HepG2 (cell line): ENCODE results near the gene TBC1D16. TPM values are rescaled to one million over a fixed set of nuclear protein-coding genes. Genes with fewer than 3 reads are reported as not detected.

Source experiments
- ATAC-seq: fragments of 200-7000 bp; cut with Tn5 transposase; 3 replicates; pipeline ENCODE4 v1.9.1; 2020; ENCODE audit warnings: mild to moderate bottlenecking, moderate library complexity
- BruUV-seq: library from RNA; stranded (reverse); fragments of 400-500 nt; replicated peaks from 2 replicates; lab custom pipeline; 2021; lab: Mats Ljungman, UMichigan
- CTCF ChIA-PET: fragments of 300-600 bp; formaldehyde crosslinking; extraction: SDS; loops from one replicate; lab custom pipeline; 2021; ENCODE audit warnings: low total read pairs, inconsistent platforms, low intra/inter-chr PET ratio; lab: Yijun Ruan, JAX
- POLR2A ChIA-PET: fragments of 350-600 bp; sonication (Branson Sonifier 250); formaldehyde crosslinking; loops from one replicate; lab custom pipeline; 2020; ENCODE audit warnings: antibody characterized with exemption, inconsistent platforms; lab: Yijun Ruan, JAX
- DNase-seq: peaks from one replicate; pipeline ENCODE4 v3.0.0-alpha.2; 2015; ENCODE audit warnings: low spot score
- FAIRE-seq: peaks from 3 replicates; lab custom pipeline; 2011; peaks lifted over from hg19 to GRCh38; lab: Jason Lieb, UNC
- H2AFZ ChIP-seq: one replicate; pipeline ENCODE4 v1.6.1; 2011; ENCODE audit warnings: low read length, inconsistent platforms
- H3K27ac ChIP-seq: fragments of 300-600 bp; 3 replicates; pipeline ENCODE4 v1.8.0; 2011; ENCODE audit warnings: mixed run types, mild to moderate bottlenecking, mixed read lengths, low read length, inconsistent platforms; ENCODE audit not compliant: insufficient read depth; ENCODE audit errors: extremely low read length
- H3K27me3 ChIP-seq, 2 experiments: fragments of 200-600 bp in 1 of 2; 2 replicates in 1 of 2; 3 replicates in 1 of 2; pipeline versions ENCODE4 v1.6.0 to v1.8.0; 2011; ENCODE audit warnings: low read length in 2 of 2, mild to moderate bottlenecking in 2 of 2, moderate library complexity in 2 of 2, inconsistent platforms in 1 of 2; ENCODE audit not compliant: insufficient read depth in 2 of 2, control insufficient read depth in 1 of 2
- H3K36me3 ChIP-seq, 2 experiments: fragments of 200-600 bp in 1 of 2; replicated peaks in 1 of 2; 2 replicates in 1 of 2; 3 replicates in 1 of 2; pipeline versions ENCODE4 v1.5.1 to v1.8.0; 2011; ENCODE audit warnings: low read length in 2 of 2, inconsistent platforms in 1 of 2; ENCODE audit not compliant: insufficient read depth in 2 of 2, control insufficient read depth in 1 of 2
- H3K4me1 ChIP-seq: 2 replicates; pipeline ENCODE4 v1.5.1; 2012; ENCODE audit warnings: low read length, inconsistent platforms; ENCODE audit not compliant: insufficient read depth
- H3K4me2 ChIP-seq: 2 replicates; pipeline ENCODE4 v1.6.0; 2011; ENCODE audit warnings: low read depth, low read length, inconsistent platforms
- H3K4me3 ChIP-seq, 3 experiments: fragments of 200-600 bp in 1 of 3; sonication (generic), shearing (Covaris generic) in 1 of 3; replicated peaks in 1 of 3; 2 replicates each; pipeline ENCODE4 v1.5.1; 2011 to 2016; ENCODE audit warnings: low read length in 3 of 3, inconsistent platforms in 2 of 3, low read depth in 2 of 3, mild to moderate bottlenecking in 2 of 3, control low read depth in 1 of 3, mixed read lengths in 1 of 3; ENCODE audit not compliant: insufficient read depth in 1 of 3
- H3K79me2 ChIP-seq: one replicate; pipeline ENCODE4 v1.6.1; 2011; ENCODE audit warnings: low read length, inconsistent platforms; ENCODE audit not compliant: insufficient read depth
- H3K9ac ChIP-seq: 2 replicates; pipeline ENCODE4 v1.6.0; 2011; ENCODE audit warnings: mild to moderate bottlenecking, low read depth, low read length, inconsistent platforms; ENCODE audit not compliant: insufficient read depth
- H3K9me3 ChIP-seq: 2 replicates; pipeline ENCODE4 v1.5.1; 2012; ENCODE audit warnings: mild to moderate bottlenecking, low read length
- H4K20me1 ChIP-seq: 2 replicates; pipeline ENCODE4 v1.6.0; 2011; ENCODE audit warnings: inconsistent platforms, mild to moderate bottlenecking, low read length, moderate library complexity; ENCODE audit not compliant: insufficient read depth
- CEBPG ChIP-seq: IDR thresholded peaks from 2 replicates; pipeline ENCODE4 v1.6.1; 2016
- DDIT3 ChIP-seq: sonication (generic); formaldehyde crosslinking; IDR thresholded peaks from 2 replicates; pipeline ENCODE4 v1.4.0; 2020; ENCODE audit warnings: mild to moderate bottlenecking, missing genetic modification reagents
- EHMT2 ChIP-seq: fragments of 200-600 bp; sonication (generic); IDR thresholded peaks from 2 replicates; pipeline ENCODE4 v1.7.0; 2017; ENCODE audit warnings: antibody characterized with exemption, low read depth, low read length, borderline replicate concordance
- FOSL2 ChIP-seq: sonication (generic); formaldehyde crosslinking; IDR thresholded peaks from 2 replicates; pipeline ENCODE4 v1.4.0; 2020; ENCODE audit warnings: missing genetic modification reagents
- HDAC2 ChIP-seq: sonication (generic); formaldehyde crosslinking; IDR thresholded peaks from 2 replicates; pipeline ENCODE4 v1.4.0; 2020; ENCODE audit warnings: missing genetic modification reagents
- IRF9 ChIP-seq: sonication (generic); formaldehyde crosslinking; IDR thresholded peaks from 2 replicates; pipeline ENCODE4 v1.8.0; 2022; ENCODE audit warnings: missing genetic modification reagents, mild to moderate bottlenecking, borderline replicate concordance
- MEIS2 ChIP-seq: sonication (generic); formaldehyde crosslinking; IDR thresholded peaks from 2 replicates; pipeline ENCODE4 v1.9.0; 2021; ENCODE audit warnings: mild to moderate bottlenecking, missing genetic modification reagents
- MYC ChIP-seq: sonication (generic); formaldehyde crosslinking; IDR thresholded peaks from 2 replicates; pipeline ENCODE4 v1.9.0; 2021; ENCODE audit warnings: missing genetic modification reagents, borderline replicate concordance
- TGIF2 ChIP-seq: IDR thresholded peaks from 2 replicates; pipeline ENCODE4 v1.6.1; 2016; ENCODE audit warnings: control low read depth, missing compliant biosample characterization
- THAP8 ChIP-seq: sonication (generic); formaldehyde crosslinking; IDR thresholded peaks from 2 replicates; pipeline ENCODE4 v1.5.1; 2020; ENCODE audit warnings: missing genetic modification reagents, mild to moderate bottlenecking, borderline replicate concordance
- ZBTB20 ChIP-seq: sonication (generic); formaldehyde crosslinking; IDR thresholded peaks from 2 replicates; pipeline ENCODE4 v1.8.1; 2023; ENCODE audit warnings: missing genetic modification reagents, low read depth, mild to moderate bottlenecking, borderline replicate concordance
- ZNF609 ChIP-seq: sonication (generic); formaldehyde crosslinking; IDR thresholded peaks from 2 replicates; pipeline ENCODE4 v1.4.0; 2020; ENCODE audit warnings: mild to moderate bottlenecking, missing genetic modification reagents, borderline replicate concordance
- ZSCAN21 ChIP-seq: sonication (generic); formaldehyde crosslinking; IDR thresholded peaks from 2 replicates; pipeline ENCODE4 v1.8.0; 2022; ENCODE audit warnings: mild to moderate bottlenecking, missing genetic modification reagents, moderate library complexity, borderline replicate concordance
- ZSCAN25 ChIP-seq: sonication (generic); formaldehyde crosslinking; IDR thresholded peaks from 2 replicates; pipeline ENCODE4 v1.8.0; 2022; ENCODE audit warnings: mild to moderate bottlenecking, missing genetic modification reagents
- ZSCAN9 ChIP-seq: IDR thresholded peaks from 2 replicates; pipeline ENCODE4 v1.6.1; 2016; ENCODE audit warnings: borderline replicate concordance
- WGBS: methylation state at CpG from one replicate; pipeline ENCODE4 v1.1.6; 2017; ENCODE audit warnings: low lambda C conversion rate; 5-methylcytosine and 5-hydroxymethylcytosine counted together
- in situ Hi-C: cut with HindIII; loops from 2 replicates; pipeline ENCODE4 v1.10.0; 2017; ENCODE audit warnings: low pct_unique_long_range_greater_than_20kb; ENCODE audit not compliant: extremely low pct_ligation_motif_present
- intact Hi-C: fragments of 100-400 bp; cut with micrococcal nuclease; formaldehyde crosslinking; loops from one replicate; pipeline ENCODE4 v1.10.0; 2022; ENCODE audit not compliant: unreplicated experiment
- polyA plus RNA-seq, 8 experiments: library from polyadenylated mRNA; depleted of rRNA in 3 of 8; stranded (reverse) in 7 of 8; unstranded in 1 of 8; fragments of >200 nt; fragmentation: Illumina TruSeq in 4 of 8; extraction: Trizol in 4 of 8; gene quantifications; 2 replicates each; pipeline versions ENCODE4 v1.2.1 to v1.2.3, GENCODE V29; 2011 to 2016; ENCODE audit warnings: low read depth in 4 of 8, missing spikeins in 1 of 8, mixed read lengths in 1 of 8; ENCODE audit not compliant: insufficient read depth in 1 of 8
- total RNA-seq, 5 experiments: library from RNA; depleted of rRNA; stranded (reverse); fragments of >200 nt; fragmentation: Illumina TruSeq; extraction: Trizol; gene quantifications; 2 replicates each; pipeline ENCODE4 v1.2.3, GENCODE V29; 2016; ENCODE audit warnings: low read depth in 1 of 5

TBC1D16 gene
- total and polyA plus RNA-seq, 2 of the 13 experiments (the other 11 are each of a cell fraction or from before 2014, with no cell fraction given) = 14.9 to 24.9 TPM

- no peaks in the 10 kb centered on the region for H3K9me3 ChIP-seq
- no peaks in the 10 kb centered on the region for H3K27me3 ChIP-seq
- H3K4me2 ChIP-seq = peak overlapping the region; percentile 66
- H3K79me2 ChIP-seq = no peaks in the 10 kb centered on the region
- H3K9ac ChIP-seq = no peak overlapping the region
- no peak overlapping the region for H2AFZ ChIP-seq
- DNase-seq (no peak), FAIRE-seq (no peak), ATAC-seq (no peak)
- H3K36me3 ChIP-seq = no peaks in the 10 kb centered on the region
- POLR2A ChIA-PET = interaction anchor here (1.6 to 3.4 kb wide), 8 partner anchors 59 to 110 kb away, joined by 4 to 76 read pairs (median 8); no protein-coding TSS in a partner anchor
- H3K27ac ChIP-seq = no peak overlapping the region
- intact Hi-C loops = loop anchor here (5.0 kb wide), 1 partner anchor 81 kb away; no protein-coding TSS in a partner anchor
- 66% methylated on average over 13 of the region's 13 CpGs for WGBS
- peak overlapping the region in 1 of 3 experiments; percentile 53; a peak in 2 of 6 replicates for H3K4me3 ChIP-seq
- CTCF ChIA-PET = no interaction called here
- in situ Hi-C loops = loop anchor here (5.0 kb wide), 2 partner anchors 64 to 86 kb away; no protein-coding TSS in a partner anchor
- H4K20me1 ChIP-seq = no peaks in the 10 kb centered on the region
- no TSS peak for BruUV-seq
- peaks cover 83% of the 10 kb centered on the region for H3K4me1 ChIP-seq
- TF ChIP-seq ZSCAN9 (CRISPR knock-in tag) (no peak), FOSL2 (CRISPR knock-in tag) (no peak), DDIT3 (CRISPR knock-in tag) (no peak), IRF9 (CRISPR knock-in tag) (no peak), EHMT2 (no peak), CEBPG (CRISPR knock-in tag) (no peak), MEIS2 (CRISPR knock-in tag) (0 out of 2 replicates have a peak, but pooled peaks have one; percentile 7), TGIF2 (CRISPR knock-in tag) (peak; percentile 31; the same call in 1 of the 2 replicates), ZSCAN21 (0 out of 2 replicates have a peak, but pooled peaks have one; percentile 9), ZSCAN25 (CRISPR knock-in tag) (no peak), THAP8 (CRISPR knock-in tag) (no peak), MYC (0 out of 2 replicates have a peak, but pooled peaks have one; percentile 24), HDAC2 (0 out of 2 replicates have a peak, but pooled peaks have one; percentile 18), ZBTB20 (peak; percentile 24; the same call in 1 of the 2 replicates), ZNF609 (CRISPR knock-in tag) (peak; percentile 10; the same call in 1 of the 2 replicates)
Measured at GRCh38 chr17:79927688-79928501, 107.8 kb downstream of the TBC1D16 start.
